ENCODE data around the gene ASZ1. TPM values are rescaled to one million over a fixed set of nuclear protein-coding genes. Genes with fewer than 3 reads are reported as not detected.

Gene ASZ1
- total RNA-seq, 1 experiment from 2014 or later, result not detected

DNA sequence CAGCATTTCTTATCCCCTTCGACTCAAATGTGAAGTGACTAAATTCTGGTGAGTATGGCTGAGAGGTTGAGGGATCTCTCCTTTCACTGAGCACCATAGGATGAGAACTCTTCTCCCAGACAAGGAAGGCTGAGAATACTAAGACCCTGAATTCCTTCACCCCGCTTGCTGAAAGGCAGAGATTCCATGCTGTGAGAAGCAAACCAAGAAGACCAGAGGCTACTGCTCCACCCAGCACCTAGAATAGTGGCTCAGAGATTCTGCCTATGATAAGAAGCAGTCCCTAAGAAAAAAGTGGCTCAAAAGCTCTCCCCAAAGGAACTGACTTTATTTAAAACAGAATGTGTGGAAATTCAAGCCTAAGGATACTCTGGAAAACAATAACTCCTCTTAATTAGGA is 77.7 kb downstream of the ASZ1 start:
- no CpG with 5 or more reads among the region's 2 CpGs for WGBS (ENCODE audit: extremely low coverage, insufficient read length, low lambda C conversion rate)
- H3K27me3 ChIP-seq (ENCODE audit: insufficient read depth, low read length), result no peaks in the 10 kb centered on the region
- H3K4me2 ChIP-seq (ENCODE audit: insufficient read depth, insufficient read length, low read length), result no peak overlapping the region
- H3K79me2 ChIP-seq (ENCODE audit: insufficient read depth, low read length), result no peaks in the 10 kb centered on the region
- no peaks in the 10 kb centered on the region for H3K4me1 ChIP-seq (ENCODE audit: insufficient read depth, low read length)
- no peak overlapping the region for H3K14ac ChIP-seq (ENCODE audit: insufficient read depth, low read length)
- H4K20me1 ChIP-seq (ENCODE audit: control insufficient read depth, insufficient read depth, insufficient read length), result no peaks in the 10 kb centered on the region
- no peak overlapping the region for H3K9ac ChIP-seq (ENCODE audit: extremely low read depth, insufficient read length, low read length)
- H2AK5ac ChIP-seq (ENCODE audit: insufficient read length, low read length), result no peak overlapping the region
- Mint-ChIP-seq H3K27ac (no peak overlapping the region), H3K9me3 (no peaks in the 10 kb centered on the region), H3K4me3 (no peak overlapping the region), H3K36me3 (ENCODE audit: insufficient read depth in 1 of 3, low read depth in 3 of 3) (no peaks in the 10 kb centered on the region), H3K27me3 (ENCODE audit: low read depth) (peaks cover 6% of the 10 kb centered on the region), H3K4me1 (peaks cover 7 to 9% of the 10 kb centered on the region in 2 experiments)
- H2BK15ac ChIP-seq (ENCODE audit: low read depth, low read length), result no peak overlapping the region
- H4K5ac ChIP-seq (ENCODE audit: insufficient read length, low read depth, low read length), result no peak overlapping the region
- no peaks in the 10 kb centered on the region for H3K23me2 ChIP-seq (ENCODE audit: insufficient read length, low read depth, low read length, poor library complexity, severe bottlenecking)
- H2BK12ac ChIP-seq (ENCODE audit: insufficient read length, low read depth, low read length), result no peak overlapping the region
- no peaks in the 10 kb centered on the region for H3K79me1 ChIP-seq (ENCODE audit: insufficient read depth, low read depth, low read length, poor library complexity, severe bottlenecking)
- H3K56ac ChIP-seq (ENCODE audit: insufficient read length, low read depth, low read length), result no peak overlapping the region
- H4K8ac ChIP-seq (replicated peaks; ENCODE audit: insufficient read length, low read depth, low read length), result no peak overlapping the region
- no peak overlapping the region for H2BK20ac ChIP-seq (ENCODE audit: low read depth, low read length, poor library complexity, severe bottlenecking)
- H3K23ac ChIP-seq (ENCODE audit: insufficient read length, low read depth, low read length), result no peak overlapping the region
- H2AFZ ChIP-seq (ENCODE audit: low read length), result no peak overlapping the region
- H4K91ac ChIP-seq (ENCODE audit: insufficient read length, low read depth, low read length), result no peak overlapping the region
- H2BK5ac ChIP-seq (ENCODE audit: insufficient read length, low read length), result no peak overlapping the region
- DNase-seq, result no peak
- no peak overlapping the region for H3K18ac ChIP-seq (ENCODE audit: insufficient read length, low read depth, low read length)
- H3K27ac ChIP-seq (ENCODE audit: insufficient read length, low read depth, low read length), result no peak overlapping the region
- no peaks in the 10 kb centered on the region for H3K9me3 ChIP-seq (ENCODE audit: control insufficient read depth, low read depth, low read length)
- no peak overlapping the region for H3T11ph ChIP-seq (ENCODE audit: low read length)
- TF ChIP-seq, protein P1, sequence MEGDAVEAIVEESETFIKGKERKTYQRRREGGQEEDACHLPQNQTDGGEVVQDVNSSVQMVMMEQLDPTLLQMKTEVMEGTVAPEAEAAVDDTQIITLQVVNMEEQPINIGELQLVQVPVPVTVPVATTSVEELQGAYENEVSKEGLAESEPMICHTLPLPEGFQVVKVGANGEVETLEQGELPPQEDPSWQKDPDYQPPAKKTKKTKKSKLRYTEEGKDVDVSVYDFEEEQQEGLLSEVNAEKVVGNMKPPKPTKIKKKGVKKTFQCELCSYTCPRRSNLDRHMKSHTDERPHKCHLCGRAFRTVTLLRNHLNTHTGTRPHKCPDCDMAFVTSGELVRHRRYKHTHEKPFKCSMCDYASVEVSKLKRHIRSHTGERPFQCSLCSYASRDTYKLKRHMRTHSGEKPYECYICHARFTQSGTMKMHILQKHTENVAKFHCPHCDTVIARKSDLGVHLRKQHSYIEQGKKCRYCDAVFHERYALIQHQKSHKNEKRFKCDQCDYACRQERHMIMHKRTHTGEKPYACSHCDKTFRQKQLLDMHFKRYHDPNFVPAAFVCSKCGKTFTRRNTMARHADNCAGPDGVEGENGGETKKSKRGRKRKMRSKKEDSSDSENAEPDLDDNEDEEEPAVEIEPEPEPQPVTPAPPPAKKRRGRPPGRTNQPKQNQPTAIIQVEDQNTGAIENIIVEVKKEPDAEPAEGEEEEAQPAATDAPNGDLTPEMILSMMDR (conservative IDR thresholded peaks at IDR 0.05), result no peak
- no peak overlapping the region for H2BK120ac ChIP-seq (ENCODE audit: low read depth, low read length, poor library complexity, severe bottlenecking)
- no peak overlapping the region for H3K4ac ChIP-seq (ENCODE audit: low read depth, low read length)
